ENCODE results near the gene BAIAP2L2.

BAIAP2L2 gene

DNA sequence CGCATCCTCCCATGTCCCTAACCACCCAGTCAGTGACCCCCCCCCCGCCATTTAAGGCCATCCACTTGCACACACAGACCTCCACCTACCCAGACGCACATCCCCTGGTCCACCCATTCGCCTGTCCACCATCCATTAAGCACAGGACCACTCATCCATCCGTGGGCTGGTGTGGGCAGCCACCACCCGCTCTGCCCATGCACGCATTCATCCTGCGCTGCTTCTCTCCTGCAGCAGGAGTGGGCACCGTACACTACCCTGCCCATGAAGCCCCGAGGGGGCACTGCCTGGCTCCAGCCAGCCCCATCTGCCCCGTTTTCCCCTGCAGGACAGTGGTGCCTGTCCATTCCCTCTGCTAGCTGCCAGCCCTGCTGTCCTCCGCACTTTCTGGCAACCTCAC is 22.6 kb downstream of the BAIAP2L2 start:
- no peaks in the 10 kb centered on the region for H3K27me3 ChIP-seq (ENCODE audit: insufficient read depth, low read length, poor library complexity, severe bottlenecking)
- no peaks in the 10 kb centered on the region for H3K79me2 ChIP-seq (ENCODE audit: insufficient read depth, low read length)
- no peaks in the 10 kb centered on the region for H3K9me2 ChIP-seq (replicated peaks; ENCODE audit: low read depth, low read length)
- no peak overlapping the region for H3K9ac ChIP-seq (ENCODE audit: low read depth, low read length, poor library complexity, severe bottlenecking)
- H2AFZ ChIP-seq (ENCODE audit: low read length), result no peak overlapping the region
- H3K4me1 ChIP-seq (ENCODE audit: insufficient read depth, low read length, poor library complexity, severe bottlenecking), result no peaks in the 10 kb centered on the region
- TF ChIP-seq, protein P1, sequence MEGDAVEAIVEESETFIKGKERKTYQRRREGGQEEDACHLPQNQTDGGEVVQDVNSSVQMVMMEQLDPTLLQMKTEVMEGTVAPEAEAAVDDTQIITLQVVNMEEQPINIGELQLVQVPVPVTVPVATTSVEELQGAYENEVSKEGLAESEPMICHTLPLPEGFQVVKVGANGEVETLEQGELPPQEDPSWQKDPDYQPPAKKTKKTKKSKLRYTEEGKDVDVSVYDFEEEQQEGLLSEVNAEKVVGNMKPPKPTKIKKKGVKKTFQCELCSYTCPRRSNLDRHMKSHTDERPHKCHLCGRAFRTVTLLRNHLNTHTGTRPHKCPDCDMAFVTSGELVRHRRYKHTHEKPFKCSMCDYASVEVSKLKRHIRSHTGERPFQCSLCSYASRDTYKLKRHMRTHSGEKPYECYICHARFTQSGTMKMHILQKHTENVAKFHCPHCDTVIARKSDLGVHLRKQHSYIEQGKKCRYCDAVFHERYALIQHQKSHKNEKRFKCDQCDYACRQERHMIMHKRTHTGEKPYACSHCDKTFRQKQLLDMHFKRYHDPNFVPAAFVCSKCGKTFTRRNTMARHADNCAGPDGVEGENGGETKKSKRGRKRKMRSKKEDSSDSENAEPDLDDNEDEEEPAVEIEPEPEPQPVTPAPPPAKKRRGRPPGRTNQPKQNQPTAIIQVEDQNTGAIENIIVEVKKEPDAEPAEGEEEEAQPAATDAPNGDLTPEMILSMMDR (conservative IDR thresholded peaks at IDR 0.05; ENCODE audit: low read length), result no peak
- no peak for TF ChIP-seq EZH2phosphoT487 (IDR thresholded peaks at IDR 0.05; ENCODE audit: borderline replicate concordance)
- H4K20me1 ChIP-seq (ENCODE audit: insufficient read depth, low read length, poor library complexity, severe bottlenecking), result no peaks in the 10 kb centered on the region
- H3K4me2 ChIP-seq (ENCODE audit: low read depth, low read length, poor library complexity, severe bottlenecking), result no peak overlapping the region
- no peaks in the 10 kb centered on the region for H3F3A ChIP-seq (ENCODE audit: low read depth)
- H3K36me3 ChIP-seq (ENCODE audit: insufficient read depth, low read length), result no peaks in the 10 kb centered on the region
- H3K9me3 ChIP-seq (ENCODE audit: insufficient read depth, low read depth, low read length), result no peaks in the 10 kb centered on the region
- H3K4me3 ChIP-seq (ENCODE audit: low read length, poor library complexity, severe bottlenecking), result no peak overlapping the region

DNA sequence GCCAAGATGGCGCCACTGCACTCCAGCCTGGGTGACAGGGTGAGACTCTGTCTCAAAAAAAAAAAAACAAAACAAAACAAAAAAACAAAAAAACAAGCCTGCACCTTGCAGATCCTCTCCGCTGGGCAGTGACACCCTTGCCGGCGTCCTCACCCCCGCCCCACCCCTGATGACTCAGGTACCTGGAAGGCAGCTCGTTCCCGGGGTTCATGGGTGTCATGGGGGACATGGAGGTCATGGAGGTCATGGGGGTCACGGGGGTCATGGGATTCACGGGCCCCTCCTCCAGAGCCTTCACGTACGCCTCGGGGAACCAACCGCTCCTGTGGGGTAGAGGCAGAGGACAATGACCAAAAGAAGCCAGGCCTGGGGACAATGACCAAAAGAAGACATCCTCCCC is 23.5 kb downstream of the BAIAP2L2 start:
- H2AFZ ChIP-seq (ENCODE audit: low read length), result no peak overlapping the region
- H4K20me1 ChIP-seq (ENCODE audit: insufficient read depth, low read length, poor library complexity, severe bottlenecking), result no peaks in the 10 kb centered on the region
- H3K36me3 ChIP-seq (ENCODE audit: insufficient read depth, low read length), result no peaks in the 10 kb centered on the region
- no peak overlapping the region for H3K4me3 ChIP-seq (ENCODE audit: low read length, poor library complexity, severe bottlenecking)
- no peak for TF ChIP-seq EZH2phosphoT487 (IDR thresholded peaks at IDR 0.05; ENCODE audit: borderline replicate concordance)
- TF ChIP-seq, protein P1 (conservative IDR thresholded peaks at IDR 0.05; ENCODE audit: low read length), result no peak
- no peaks in the 10 kb centered on the region for H3K9me2 ChIP-seq (replicated peaks; ENCODE audit: low read depth, low read length)
- H3K9ac ChIP-seq (ENCODE audit: low read depth, low read length, poor library complexity, severe bottlenecking), result no peak overlapping the region
- no peak overlapping the region for H3K4me2 ChIP-seq (ENCODE audit: low read depth, low read length, poor library complexity, severe bottlenecking)
- no peaks in the 10 kb centered on the region for H3F3A ChIP-seq (ENCODE audit: low read depth)
- H3K27me3 ChIP-seq (ENCODE audit: insufficient read depth, low read length, poor library complexity, severe bottlenecking), result no peaks in the 10 kb centered on the region
- H3K79me2 ChIP-seq (ENCODE audit: insufficient read depth, low read length), result no peaks in the 10 kb centered on the region
- H3K9me3 ChIP-seq (ENCODE audit: insufficient read depth, low read depth, low read length), result no peaks in the 10 kb centered on the region
- no peaks in the 10 kb centered on the region for H3K4me1 ChIP-seq (ENCODE audit: insufficient read depth, low read length, poor library complexity, severe bottlenecking)

DNA sequence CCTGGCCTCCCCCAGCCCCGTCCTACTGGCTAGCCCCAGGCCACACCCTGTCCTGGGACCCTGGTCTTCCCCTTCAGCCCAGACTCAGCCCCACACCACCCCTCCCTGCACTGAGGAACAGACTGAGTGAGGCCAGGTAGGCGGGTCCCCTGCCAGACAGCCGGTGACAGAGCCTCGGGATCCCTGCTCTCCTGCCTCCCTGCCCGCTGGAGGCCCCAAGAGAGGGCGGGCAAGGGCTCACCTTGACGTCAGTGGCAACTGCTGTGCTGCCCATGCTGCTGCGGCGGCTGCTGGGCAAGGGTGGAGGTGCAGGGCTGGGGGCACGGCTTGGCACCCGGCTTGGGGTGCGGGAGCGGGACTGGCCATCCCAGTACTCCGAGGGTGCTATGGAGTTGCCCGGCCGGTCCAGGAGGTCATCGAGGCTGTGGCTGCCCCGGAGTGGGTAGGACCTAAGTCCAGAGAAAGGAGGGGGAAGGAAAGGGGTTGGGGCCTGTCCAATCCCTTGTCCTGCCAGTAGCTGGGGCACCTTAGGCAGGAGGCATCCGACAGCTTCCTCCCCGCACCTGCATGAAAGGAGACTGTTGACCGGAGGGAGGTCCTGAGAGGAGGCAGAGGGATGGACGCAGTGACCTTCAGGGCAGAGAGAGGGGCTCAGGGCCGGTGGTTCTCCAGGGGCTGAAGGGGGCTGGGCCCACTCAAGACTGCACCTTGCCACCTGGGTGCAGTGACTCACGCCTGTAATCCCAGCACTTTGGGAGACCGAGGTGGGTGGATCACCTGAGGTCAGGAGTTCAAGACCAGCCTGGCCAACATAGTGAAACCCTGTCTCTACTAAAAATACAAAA is 24.3 kb downstream of the BAIAP2L2 start:
- Histone ChIP-seq H3F3A (ENCODE audit: low read depth) (no peaks in the 10 kb centered on the region), H3K27me3 (ENCODE audit: insufficient read depth, low read length, poor library complexity, severe bottlenecking) (no peaks in the 10 kb centered on the region), H3K4me3 (ENCODE audit: low read length, poor library complexity, severe bottlenecking) (no peak overlapping the region)

More for the DNA sequence above, 24.3 kb downstream of the BAIAP2L2 start:
- Histone ChIP-seq H3K9ac (ENCODE audit: low read depth, low read length, poor library complexity, severe bottlenecking) (no peak overlapping the region), H3K79me2 (ENCODE audit: insufficient read depth, low read length) (no peaks in the 10 kb centered on the region), H3K9me3 (ENCODE audit: insufficient read depth, low read depth, low read length) (no peaks in the 10 kb centered on the region), H3K9me2 (replicated peaks; ENCODE audit: low read depth, low read length) (no peaks in the 10 kb centered on the region), H3K4me1 (ENCODE audit: insufficient read depth, low read length, poor library complexity, severe bottlenecking) (no peaks in the 10 kb centered on the region), H4K20me1 (ENCODE audit: insufficient read depth, low read length, poor library complexity, severe bottlenecking) (no peaks in the 10 kb centered on the region), H3K4me2 (ENCODE audit: low read depth, low read length, poor library complexity, severe bottlenecking) (no peak overlapping the region), H3K36me3 (ENCODE audit: insufficient read depth, low read length) (no peaks in the 10 kb centered on the region), H2AFZ (ENCODE audit: low read length) (no peak overlapping the region)
- TF ChIP-seq EZH2phosphoT487 (IDR thresholded peaks at IDR 0.05; ENCODE audit: borderline replicate concordance), result no peak
- TF ChIP-seq, protein P1 (conservative IDR thresholded peaks at IDR 0.05; ENCODE audit: low read length), result no peak
